ENCODE results near the gene ARHGAP28. TPM values are rescaled to one million over a fixed set of nuclear protein-coding genes. Genes with fewer than 3 reads are reported as not detected.

ARHGAP28 gene
- total RNA-seq, 4 donors from 2014 or later: 1.0 to 39.0 (median 8.7) TPM

- intact Hi-C loops (cut with DNase I; ENCODE audit: low total_unique reads): no loop called here
- no peak overlapping the region for H3K27ac ChIP-seq
Observed at GRCh38 chr18:6777509-6777908, 48.0 kb downstream of the ARHGAP28 start.

GRCh38 chr18:6778459-6779247 is 49.1 kb downstream of the ARHGAP28 start:
- Histone ChIP-seq H3K27ac (no peak overlapping the region), H3K9me3 (no peaks in the 10 kb centered on the region), H3K4me1 (peaks cover 0 to 6% of the 10 kb centered on the region in 2 donors), H3K4me3 (no peak overlapping the region), H3K27me3 (no peaks in the 10 kb centered on the region), H3K36me3 (no peaks in the 10 kb centered on the region)
- no peak for TF ChIP-seq POLR2A (IDR thresholded peaks at IDR 0.05)
- TF ChIP-seq, protein P1, sequence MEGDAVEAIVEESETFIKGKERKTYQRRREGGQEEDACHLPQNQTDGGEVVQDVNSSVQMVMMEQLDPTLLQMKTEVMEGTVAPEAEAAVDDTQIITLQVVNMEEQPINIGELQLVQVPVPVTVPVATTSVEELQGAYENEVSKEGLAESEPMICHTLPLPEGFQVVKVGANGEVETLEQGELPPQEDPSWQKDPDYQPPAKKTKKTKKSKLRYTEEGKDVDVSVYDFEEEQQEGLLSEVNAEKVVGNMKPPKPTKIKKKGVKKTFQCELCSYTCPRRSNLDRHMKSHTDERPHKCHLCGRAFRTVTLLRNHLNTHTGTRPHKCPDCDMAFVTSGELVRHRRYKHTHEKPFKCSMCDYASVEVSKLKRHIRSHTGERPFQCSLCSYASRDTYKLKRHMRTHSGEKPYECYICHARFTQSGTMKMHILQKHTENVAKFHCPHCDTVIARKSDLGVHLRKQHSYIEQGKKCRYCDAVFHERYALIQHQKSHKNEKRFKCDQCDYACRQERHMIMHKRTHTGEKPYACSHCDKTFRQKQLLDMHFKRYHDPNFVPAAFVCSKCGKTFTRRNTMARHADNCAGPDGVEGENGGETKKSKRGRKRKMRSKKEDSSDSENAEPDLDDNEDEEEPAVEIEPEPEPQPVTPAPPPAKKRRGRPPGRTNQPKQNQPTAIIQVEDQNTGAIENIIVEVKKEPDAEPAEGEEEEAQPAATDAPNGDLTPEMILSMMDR (IDR thresholded peaks at IDR 0.05): no peak
- intact Hi-C loops (cut with DNase I; ENCODE audit: low total_unique reads): no loop called here
- DNase-seq: no peak

More at GRCh38 chr18:6777509-6777908, 48.0 kb downstream of the ARHGAP28 start:
- H3K4me1 ChIP-seq: peaks cover 0 to 6% of the 10 kb centered on the region in 2 donors
- no peaks in the 10 kb centered on the region for H3K27me3 ChIP-seq
- TF ChIP-seq, protein P1 (IDR thresholded peaks at IDR 0.05): no peak
- TF ChIP-seq POLR2A (IDR thresholded peaks at IDR 0.05): no peak
- no peaks in the 10 kb centered on the region for H3K9me3 ChIP-seq
- no peaks in the 10 kb centered on the region for H3K36me3 ChIP-seq
- no peak overlapping the region for H3K4me3 ChIP-seq
- DNase-seq: no peak

GRCh38 chr18:6781142-6781714 is 51.7 kb downstream of the ARHGAP28 start:
- no peaks in the 10 kb centered on the region for H3K27me3 ChIP-seq
- H3K36me3 ChIP-seq: no peaks in the 10 kb centered on the region
- H3K27ac ChIP-seq: peak overlapping the region; percentile 56 to 69
- intact Hi-C loops (cut with DNase I; ENCODE audit: low total_unique reads): no loop called here
- peaks cover 0 to 6% of the 10 kb centered on the region in 2 donors for H3K4me1 ChIP-seq
- DNase-seq: peak in 1 of 2 donors; percentile 16
- no peak overlapping the region for H3K4me3 ChIP-seq
- H3K9me3 ChIP-seq: no peaks in the 10 kb centered on the region
- TF ChIP-seq POLR2A (IDR thresholded peaks at IDR 0.05): no peak
- TF ChIP-seq, protein P1 (IDR thresholded peaks at IDR 0.05): no peak

- no peak overlapping the region for H3K4me3 ChIP-seq
- DNase-seq: peak in 1 of 2 donors; percentile 35
- TF ChIP-seq, protein P1 (IDR thresholded peaks at IDR 0.05): no peak
- H3K36me3 ChIP-seq: no peaks in the 10 kb centered on the region
- H3K27me3 ChIP-seq: no peaks in the 10 kb centered on the region
- intact Hi-C loops (cut with DNase I; ENCODE audit: low total_unique reads): no loop called here
- peak overlapping the region; percentile 56 to 69 for H3K27ac ChIP-seq
- peaks cover 0 to 6% of the 10 kb centered on the region in 2 donors for H3K4me1 ChIP-seq
- no peaks in the 10 kb centered on the region for H3K9me3 ChIP-seq
Observed at GRCh38 chr18:6781796-6782195, 52.3 kb downstream of the ARHGAP28 start.

- TF ChIP-seq, protein P1 (IDR thresholded peaks at IDR 0.05): no peak
- no peak for TF ChIP-seq POLR2A (IDR thresholded peaks at IDR 0.05)
- Histone ChIP-seq H3K9me3 (no peaks in the 10 kb centered on the region), H3K4me1 (peaks cover 0 to 6% of the 10 kb centered on the region in 2 donors), H3K27ac (no peak overlapping the region), H3K36me3 (no peaks in the 10 kb centered on the region), H3K27me3 (no peaks in the 10 kb centered on the region), H3K4me3 (no peak overlapping the region)
- DNase-seq: no peak
- intact Hi-C loops (cut with DNase I; ENCODE audit: low total_unique reads): no loop called here
Observed at GRCh38 chr18:6782861-6783260, 53.3 kb downstream of the ARHGAP28 start.
